Measurements from ENCODE around the gene EPAS1.

- TF ChIP-seq CTCF (IDR thresholded peaks at IDR 0.05), result no peak
- TF ChIP-seq EZH2 (IDR thresholded peaks at IDR 0.05), result no peak
Observed at GRCh38 chr2:46339676-46340459, 42.7 kb downstream of the EPAS1 start.
